Measurements from ENCODE around the gene POFUT2.

DNA sequence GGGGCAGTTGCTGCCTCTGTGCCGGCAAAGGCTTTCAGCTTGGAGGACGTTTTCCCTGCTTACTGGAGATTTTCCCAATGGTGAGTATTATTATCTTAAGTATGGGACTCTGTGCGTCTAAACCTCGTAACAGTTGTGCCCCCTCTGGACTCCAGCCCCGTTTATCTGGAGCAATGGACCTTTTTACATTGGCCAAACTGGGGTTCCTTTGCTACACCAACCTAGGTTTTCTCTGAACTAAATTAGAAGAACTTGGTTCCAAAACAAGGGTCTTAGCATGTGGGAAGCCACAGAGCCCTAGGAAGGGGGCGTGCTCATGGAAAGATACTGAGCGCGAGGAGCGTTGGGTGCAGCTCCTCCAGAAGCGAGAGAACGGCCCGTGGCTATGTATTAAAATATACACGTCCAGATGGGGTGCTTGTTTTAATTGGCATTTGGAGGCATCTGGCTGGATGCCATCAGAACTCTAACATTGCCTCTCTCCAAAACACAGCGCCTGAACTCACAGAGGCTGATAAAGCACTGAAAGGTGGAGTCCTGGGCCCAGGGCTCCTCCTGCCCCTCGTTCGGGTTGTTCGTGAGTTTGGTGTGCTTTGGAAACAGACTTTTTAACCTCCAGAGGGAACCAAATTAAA lies 28.4 kb downstream of the POFUT2 start:
- TF ChIP-seq, protein P1, sequence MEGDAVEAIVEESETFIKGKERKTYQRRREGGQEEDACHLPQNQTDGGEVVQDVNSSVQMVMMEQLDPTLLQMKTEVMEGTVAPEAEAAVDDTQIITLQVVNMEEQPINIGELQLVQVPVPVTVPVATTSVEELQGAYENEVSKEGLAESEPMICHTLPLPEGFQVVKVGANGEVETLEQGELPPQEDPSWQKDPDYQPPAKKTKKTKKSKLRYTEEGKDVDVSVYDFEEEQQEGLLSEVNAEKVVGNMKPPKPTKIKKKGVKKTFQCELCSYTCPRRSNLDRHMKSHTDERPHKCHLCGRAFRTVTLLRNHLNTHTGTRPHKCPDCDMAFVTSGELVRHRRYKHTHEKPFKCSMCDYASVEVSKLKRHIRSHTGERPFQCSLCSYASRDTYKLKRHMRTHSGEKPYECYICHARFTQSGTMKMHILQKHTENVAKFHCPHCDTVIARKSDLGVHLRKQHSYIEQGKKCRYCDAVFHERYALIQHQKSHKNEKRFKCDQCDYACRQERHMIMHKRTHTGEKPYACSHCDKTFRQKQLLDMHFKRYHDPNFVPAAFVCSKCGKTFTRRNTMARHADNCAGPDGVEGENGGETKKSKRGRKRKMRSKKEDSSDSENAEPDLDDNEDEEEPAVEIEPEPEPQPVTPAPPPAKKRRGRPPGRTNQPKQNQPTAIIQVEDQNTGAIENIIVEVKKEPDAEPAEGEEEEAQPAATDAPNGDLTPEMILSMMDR (conservative IDR thresholded peaks at IDR 0.05; ENCODE audit: low read depth, low read length), result no peak
- no peak for TF ChIP-seq EZH2 (IDR thresholded peaks at IDR 0.05; ENCODE audit: borderline replicate concordance, low read depth, low read length, poor library complexity, severe bottlenecking)
